Activated naive CD4-positive, alpha-beta T cell treated with anti-CD3 and anti-CD28 coated beads, Interleukin-2, amount 50 U/mL, for 72 hours (primary cell): Measurements from ENCODE around the gene CXCL3. TPM values are rescaled to one million over a fixed set of nuclear protein-coding genes. Genes with fewer than 3 reads are reported as not detected.

Experiments used
- ATAC-seq, 2 donors: fragments of 150-1000 bp; cut with Tn5 transposase; 2 replicates each; pipeline ENCODE4 v1.10.0; 2021; ENCODE audit warnings: mild to moderate bottlenecking in 2 of 2, moderate library complexity in 2 of 2
- DNase-seq, 2 donors: peaks; one replicate each; pipeline ENCODE4 v3.0.0; 2021 to 2022; ENCODE audit warnings: low spot score in 2 of 2
- H3K27ac Mint-ChIP-seq, 2 donors: one replicate each; pipeline ENCODE4 v1.8.0; 2022; ENCODE audit warnings: mild to moderate bottlenecking in 2 of 2, mixed read lengths in 2 of 2
- H3K36me3 Mint-ChIP-seq, 2 donors: one replicate each; pipeline ENCODE4 v1.8.0; 2022; ENCODE audit warnings: mixed read lengths in 2 of 2
- H3K9me3 Mint-ChIP-seq, 2 donors: one replicate each; pipeline ENCODE4 v1.8.0; 2022; ENCODE audit warnings: mixed read lengths in 2 of 2
- total RNA-seq, 2 donors: library from RNA; stranded (reverse); gene quantifications; one replicate each; pipeline ENCODE4 v1.2.3, GENCODE V29; 2022

CXCL3 gene
- total RNA-seq, 2 donors from 2014 or later: not detected

DNA sequence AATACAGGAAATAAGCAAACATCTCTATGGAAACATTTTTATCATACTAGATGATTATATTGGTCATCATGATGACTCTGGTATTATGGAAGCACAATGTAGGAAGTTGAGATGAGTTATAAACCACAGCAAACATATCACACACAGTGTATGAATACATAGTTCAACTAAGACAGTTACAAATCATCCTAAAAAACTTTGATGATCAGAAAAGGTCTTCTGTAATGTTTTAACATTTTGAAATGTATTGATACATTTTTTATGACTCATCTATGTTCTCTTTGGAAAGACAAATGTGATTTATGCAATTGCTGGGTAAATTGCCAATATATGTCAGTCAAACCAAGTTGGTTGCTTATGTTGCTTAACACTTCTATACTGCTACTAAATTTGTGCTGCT lies 4.8 kb downstream of the CXCL3 start:
- ATAC-seq (peak in 1 of 2 donors; percentile 37), DNase-seq (no peak)
- Mint-ChIP-seq H3K27ac (no peak overlapping the region), H3K9me3 (peaks cover 6% of the 10 kb centered on the region in 2 donors), H3K36me3 (peaks cover 0 to 14% of the 10 kb centered on the region in 2 donors)

DNA sequence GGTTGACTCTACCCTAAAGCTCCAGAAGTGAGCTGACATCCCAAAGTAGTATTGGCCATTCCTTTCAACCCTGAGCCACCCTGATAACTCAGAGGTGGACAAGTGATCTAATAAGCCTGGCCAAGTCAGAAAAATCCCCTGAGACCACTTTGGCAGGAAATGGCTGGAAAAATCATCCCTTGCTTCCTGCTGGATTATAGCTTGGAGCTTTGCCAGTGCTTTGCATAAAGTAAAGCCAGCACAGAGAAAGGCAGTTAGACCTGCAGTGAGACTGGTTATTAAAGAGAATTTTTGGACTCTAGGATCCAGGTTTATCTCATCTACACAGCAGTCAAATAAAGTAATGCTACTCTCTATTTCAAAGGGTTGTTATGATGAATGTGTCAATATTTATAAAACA lies 6.4 kb downstream of the CXCL3 start:
- DNase-seq (no peak), ATAC-seq (no peak)
- H3K9me3 Mint-ChIP-seq: peaks cover 9 to 14% of the 10 kb centered on the region in 2 donors
- H3K27ac Mint-ChIP-seq: no peak overlapping the region
- peaks cover 0 to 9% of the 10 kb centered on the region in 2 donors for H3K36me3 Mint-ChIP-seq

DNA sequence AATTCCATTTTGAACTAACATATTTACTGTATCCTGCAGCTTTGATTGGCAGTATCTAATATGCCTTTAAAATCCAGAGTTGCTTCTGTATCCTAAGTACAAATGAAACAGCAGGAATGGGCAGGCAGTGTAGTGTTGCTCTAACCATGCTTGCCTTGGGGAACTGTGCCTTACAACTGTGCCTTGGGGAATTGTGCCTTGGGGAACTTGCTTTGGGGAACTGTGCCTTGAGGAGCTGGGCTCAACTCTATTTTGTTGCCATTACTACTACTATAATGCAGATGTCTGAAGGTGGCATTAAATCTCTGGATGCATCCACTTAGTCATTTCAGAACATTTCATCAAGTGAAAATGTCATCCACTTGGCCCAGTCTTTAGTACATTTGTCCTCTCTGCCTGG lies 6.9 kb downstream of the CXCL3 start:
- no peak for DNase-seq
- peaks cover 9 to 14% of the 10 kb centered on the region in 2 donors for H3K9me3 Mint-ChIP-seq
- H3K36me3 Mint-ChIP-seq: peaks cover 0 to 9% of the 10 kb centered on the region in 2 donors
- no peak for ATAC-seq
- H3K27ac Mint-ChIP-seq: no peak overlapping the region

DNA sequence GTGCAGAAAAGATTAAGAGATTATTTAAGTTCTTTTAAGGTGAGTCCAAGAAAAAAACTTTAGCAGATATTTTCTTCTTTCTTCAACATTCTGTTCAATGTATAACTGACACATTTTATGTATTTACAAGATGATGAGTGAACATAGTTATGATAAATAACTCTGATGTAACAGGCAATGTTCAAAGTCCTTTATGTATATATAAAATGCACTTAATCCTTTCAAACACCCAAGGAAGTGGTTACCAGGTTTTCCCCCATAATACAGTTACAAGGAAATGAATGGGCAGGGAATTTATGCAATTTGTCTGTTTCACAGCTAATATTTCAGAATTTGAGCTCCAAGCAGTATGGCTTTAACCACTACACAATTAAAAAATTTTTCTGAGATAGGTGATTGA lies 8.2 kb downstream of the CXCL3 start:
- Mint-ChIP-seq H3K27ac (no peak overlapping the region), H3K9me3 (peaks cover 9 to 14% of the 10 kb centered on the region in 2 donors), H3K36me3 (peaks cover 0 to 9% of the 10 kb centered on the region in 2 donors)
- DNase-seq: no peak
- no peak for ATAC-seq

DNA sequence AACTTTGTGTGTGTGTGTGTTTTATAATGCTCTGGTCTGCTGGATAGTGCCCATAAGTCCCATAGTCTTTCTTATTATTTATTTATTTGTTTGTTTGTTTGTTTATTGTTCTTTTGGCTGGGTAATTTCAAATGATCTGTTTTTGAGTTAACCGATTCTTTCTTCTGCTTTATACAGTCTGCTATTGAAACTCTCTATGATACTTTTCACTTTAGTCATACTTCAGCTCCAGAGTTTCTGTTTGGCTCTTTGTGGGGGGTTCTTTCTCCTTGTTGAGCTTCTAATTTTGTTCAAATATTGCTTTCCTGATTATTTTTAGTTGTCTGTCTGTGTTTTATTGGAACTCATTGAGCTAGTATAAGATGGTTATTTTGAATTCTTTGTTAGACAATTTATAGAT lies 10.0 kb downstream of the CXCL3 start:
- no peak overlapping the region for H3K27ac Mint-ChIP-seq
- no peak for ATAC-seq

DNA sequence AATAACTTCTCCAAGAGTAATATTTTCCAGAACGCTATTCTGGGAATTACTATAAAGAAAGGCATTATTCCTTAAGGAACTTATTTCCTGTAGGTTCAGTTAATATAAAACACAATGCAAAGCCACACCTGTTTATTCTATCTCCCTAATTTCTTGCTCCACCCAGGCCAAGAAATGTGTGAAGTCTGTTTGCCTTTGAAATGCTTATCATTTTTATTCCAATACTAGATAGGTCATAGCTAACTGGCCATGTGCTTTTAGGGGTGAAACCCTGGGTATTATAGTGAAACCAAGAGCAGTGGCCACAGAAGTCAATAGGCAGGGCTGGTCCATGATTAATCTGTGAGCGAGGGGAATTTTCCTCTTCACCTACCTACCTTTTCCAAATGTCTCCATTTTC lies 14.8 kb downstream of the CXCL3 start:
- H3K27ac Mint-ChIP-seq: no peak overlapping the region
- ATAC-seq (no peak), DNase-seq (no peak)
- H3K9me3 Mint-ChIP-seq: peaks cover 2 to 8% of the 10 kb centered on the region in 2 donors
- H3K36me3 Mint-ChIP-seq: peaks cover 0 to 2% of the 10 kb centered on the region in 2 donors

More for the DNA sequence above, 10.0 kb downstream of the CXCL3 start:
- Mint-ChIP-seq H3K36me3 (peaks cover 0 to 9% of the 10 kb centered on the region in 2 donors), H3K9me3 (peaks cover 9 to 14% of the 10 kb centered on the region in 2 donors)
- DNase-seq: no peak

DNA sequence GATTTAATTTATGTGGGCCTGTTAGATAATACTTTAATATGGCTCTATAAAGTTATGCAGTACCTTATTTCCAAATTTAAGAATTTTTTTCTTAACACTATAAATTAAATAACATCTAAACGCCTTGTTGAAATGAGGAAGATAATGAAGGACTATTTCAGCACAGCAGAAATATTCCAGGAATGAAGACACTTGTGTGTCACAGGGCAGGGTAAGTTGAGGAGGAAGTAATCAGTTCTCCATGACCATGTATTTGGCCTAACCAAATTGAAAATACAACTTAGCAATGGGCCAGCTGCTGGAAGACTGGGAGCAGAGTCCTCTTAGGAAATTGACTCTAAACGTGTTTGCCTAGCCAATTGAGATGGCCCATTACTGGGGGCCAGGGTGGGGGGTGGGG lies 16.9 kb downstream of the CXCL3 start:
- no peak for ATAC-seq
- no peaks in the 10 kb centered on the region for H3K9me3 Mint-ChIP-seq
- H3K36me3 Mint-ChIP-seq: no peaks in the 10 kb centered on the region
- H3K27ac Mint-ChIP-seq: no peak overlapping the region
- DNase-seq: no peak

GRCh38 chr4:74018771-74019170 lies 19.7 kb downstream of the CXCL3 start:
- DNase-seq (no peak), ATAC-seq (peak; percentile 60 to 67)
- Mint-ChIP-seq H3K27ac (no peak overlapping the region), H3K9me3 (peaks cover 3 to 6% of the 10 kb centered on the region in 2 donors), H3K36me3 (no peaks in the 10 kb centered on the region)

DNA sequence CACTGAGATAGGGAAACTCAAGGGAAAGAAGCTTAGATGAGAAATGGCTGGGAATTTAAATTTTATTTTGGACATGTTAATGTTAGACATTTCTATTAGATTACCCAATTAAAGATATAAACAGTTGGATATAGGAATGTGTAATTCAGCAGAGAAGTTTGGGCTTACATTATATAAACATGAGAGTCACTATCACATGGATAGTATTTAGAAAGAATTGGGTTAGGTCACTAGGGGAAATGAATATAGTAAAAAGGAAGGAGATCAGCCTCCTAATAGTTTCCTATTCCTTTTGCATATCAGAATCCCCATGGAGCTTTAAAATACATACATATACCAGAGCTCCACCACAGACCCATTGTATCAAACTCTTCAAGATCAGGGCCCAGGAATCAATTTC lies 20.4 kb downstream of the CXCL3 start:
- Mint-ChIP-seq H3K9me3 (peaks cover 3 to 6% of the 10 kb centered on the region in 2 donors), H3K36me3 (no peaks in the 10 kb centered on the region), H3K27ac (no peak overlapping the region)
- ATAC-seq (no peak), DNase-seq (no peak)

- peak; percentile 29 to 68 for ATAC-seq
- Mint-ChIP-seq H3K36me3 (no peaks in the 10 kb centered on the region), H3K9me3 (peaks cover 3 to 6% of the 10 kb centered on the region in 2 donors)
Measured at GRCh38 chr4:74016068-74016467, 22.4 kb downstream of the CXCL3 start.

DNA sequence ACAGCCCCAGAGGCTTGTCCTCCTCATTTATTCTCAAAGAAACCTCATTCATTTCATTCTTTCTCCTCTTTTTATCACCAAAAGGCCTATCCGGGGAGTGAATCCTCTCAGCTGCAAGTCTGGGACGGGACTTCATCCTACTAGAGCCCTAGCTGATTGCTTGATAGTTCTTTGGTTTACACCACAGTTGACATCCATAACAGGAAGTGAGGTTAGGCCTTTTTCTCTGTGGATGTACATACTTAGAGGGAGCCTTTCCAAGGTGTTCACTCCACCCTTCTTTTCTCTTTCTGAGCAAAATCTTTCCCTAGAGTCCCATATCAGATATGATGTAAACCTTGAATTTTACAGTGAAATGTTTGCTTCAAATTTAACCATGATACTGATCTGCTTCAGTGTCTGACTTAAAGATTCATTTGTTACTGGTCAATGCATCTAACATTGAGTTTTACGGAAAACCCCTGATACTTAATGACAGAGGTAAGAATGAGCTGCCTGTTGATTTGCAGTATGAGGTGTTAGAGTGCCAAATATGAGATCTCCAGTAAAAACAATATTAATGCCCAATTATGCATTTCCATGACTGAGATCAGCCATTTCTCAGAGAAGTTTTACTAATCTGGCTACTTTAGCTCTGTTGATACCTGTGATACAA lies 23.2 kb downstream of the CXCL3 start:
- DNase-seq (no peak), ATAC-seq (no peak)
- peaks cover 6 to 8% of the 10 kb centered on the region in 2 donors for H3K9me3 Mint-ChIP-seq
- no peak overlapping the region for H3K27ac Mint-ChIP-seq
- no peaks in the 10 kb centered on the region for H3K36me3 Mint-ChIP-seq

More at GRCh38 chr4:74016068-74016467, 22.4 kb downstream of the CXCL3 start:
- H3K27ac Mint-ChIP-seq: no peak overlapping the region
- DNase-seq: no peak

- no peak overlapping the region for H3K27ac Mint-ChIP-seq
- no peaks in the 10 kb centered on the region for H3K36me3 Mint-ChIP-seq
- H3K9me3 Mint-ChIP-seq: peaks cover 6 to 8% of the 10 kb centered on the region in 2 donors
- DNase-seq: no peak
- no peak for ATAC-seq
Measured at GRCh38 chr4:74014332-74014731, 24.2 kb downstream of the CXCL3 start.

- DNase-seq: no peak
- Mint-ChIP-seq H3K27ac (no peak overlapping the region), H3K36me3 (no peaks in the 10 kb centered on the region), H3K9me3 (peaks cover 6 to 8% of the 10 kb centered on the region in 2 donors)
- no peak for ATAC-seq
Measured at GRCh38 chr4:74013264-74013663, 25.2 kb downstream of the CXCL3 start.

DNA sequence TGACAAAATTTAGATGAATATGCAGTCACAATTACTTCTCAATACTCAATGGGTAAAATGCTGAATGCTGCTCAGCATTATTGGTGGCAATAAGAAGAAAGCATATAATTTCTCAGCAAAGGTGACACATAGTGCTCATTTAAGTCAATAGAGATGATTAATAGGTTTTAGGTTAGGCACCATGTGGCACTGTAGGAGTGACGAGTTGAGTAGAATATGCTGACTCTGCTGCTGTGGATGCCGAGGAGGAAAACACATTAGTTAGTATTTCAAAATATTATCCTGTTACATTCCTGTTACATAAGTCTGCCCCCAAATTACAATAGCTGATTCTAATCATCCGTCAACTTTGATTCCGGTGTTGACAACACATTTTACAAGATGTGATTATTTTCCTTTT lies 26.4 kb downstream of the CXCL3 start:
- no peaks in the 10 kb centered on the region for H3K36me3 Mint-ChIP-seq
- ATAC-seq (no peak), DNase-seq (no peak)
- no peak overlapping the region for H3K27ac Mint-ChIP-seq
- peaks cover 6 to 8% of the 10 kb centered on the region in 2 donors for H3K9me3 Mint-ChIP-seq

DNA sequence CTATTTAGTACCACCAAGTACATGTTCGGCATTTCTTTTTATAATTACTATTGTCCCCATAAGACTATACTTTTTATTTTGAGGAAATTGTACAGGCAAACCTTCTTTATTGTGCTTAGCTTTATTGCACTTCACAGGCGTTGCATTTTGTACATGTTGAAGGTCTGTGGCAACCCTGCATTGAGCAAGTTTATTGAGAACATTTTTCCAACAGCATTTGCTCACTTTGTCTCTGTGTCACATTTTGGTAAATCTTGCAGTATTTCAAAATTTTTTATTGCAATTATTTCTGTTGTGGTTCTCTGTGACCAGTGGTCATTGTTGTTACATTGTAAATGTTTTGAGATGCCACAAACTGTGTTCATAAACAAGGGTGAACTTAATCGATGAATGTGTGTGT lies 29.2 kb downstream of the CXCL3 start:
- no peaks in the 10 kb centered on the region for H3K36me3 Mint-ChIP-seq
- ATAC-seq (no peak), DNase-seq (no peak)
- no peak overlapping the region for H3K27ac Mint-ChIP-seq
- H3K9me3 Mint-ChIP-seq: peaks cover 0 to 5% of the 10 kb centered on the region in 2 donors

DNA sequence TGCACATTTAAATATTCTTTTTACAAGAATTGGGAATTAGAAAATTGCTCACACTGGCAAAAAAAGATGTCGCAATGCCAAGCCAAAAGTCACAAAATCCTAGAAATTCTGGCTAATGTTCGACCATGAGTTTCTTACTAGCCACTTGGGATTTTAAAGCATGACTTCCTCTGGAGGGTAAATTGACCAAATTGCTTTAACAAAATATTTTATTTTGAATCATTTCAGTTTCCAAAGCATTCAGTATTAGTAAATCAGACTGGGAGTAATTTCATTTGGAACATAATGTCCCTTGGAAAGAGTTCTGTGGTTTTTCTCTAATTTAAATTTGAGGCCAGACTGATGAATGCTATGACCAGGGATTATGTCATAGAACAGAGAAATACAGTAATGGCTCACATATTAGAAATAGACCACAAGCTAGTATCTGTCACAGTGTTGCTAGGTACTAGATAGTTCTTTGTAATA lies 32.4 kb downstream of the CXCL3 start:
- Mint-ChIP-seq H3K36me3 (no peaks in the 10 kb centered on the region), H3K27ac (no peak overlapping the region), H3K9me3 (peaks cover 0 to 5% of the 10 kb centered on the region in 2 donors)
- ATAC-seq: no peak
- DNase-seq: no peak

DNA sequence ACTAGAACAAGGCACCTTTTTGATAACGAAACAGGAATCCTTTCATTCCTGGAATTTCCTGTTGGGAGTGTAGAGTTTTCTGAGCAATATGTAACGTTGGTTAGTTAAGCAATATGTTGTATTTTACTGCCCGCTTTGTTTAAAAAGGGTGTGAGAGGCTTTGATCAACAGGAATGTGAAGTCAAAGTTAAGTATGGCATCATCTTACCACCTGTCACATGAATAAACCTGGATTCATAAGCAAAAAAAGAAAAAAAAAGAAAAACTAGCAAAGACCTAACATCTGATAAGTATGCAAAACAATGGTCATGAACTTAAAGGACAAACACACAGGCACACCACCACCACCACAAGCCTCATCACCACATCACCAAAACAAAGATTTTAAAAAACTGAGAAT lies 33.0 kb downstream of the CXCL3 start:
- peaks cover 0 to 3% of the 10 kb centered on the region in 2 donors for H3K9me3 Mint-ChIP-seq
- H3K36me3 Mint-ChIP-seq: no peaks in the 10 kb centered on the region
- DNase-seq: no peak
- no peak for ATAC-seq
- H3K27ac Mint-ChIP-seq: no peak overlapping the region

DNA sequence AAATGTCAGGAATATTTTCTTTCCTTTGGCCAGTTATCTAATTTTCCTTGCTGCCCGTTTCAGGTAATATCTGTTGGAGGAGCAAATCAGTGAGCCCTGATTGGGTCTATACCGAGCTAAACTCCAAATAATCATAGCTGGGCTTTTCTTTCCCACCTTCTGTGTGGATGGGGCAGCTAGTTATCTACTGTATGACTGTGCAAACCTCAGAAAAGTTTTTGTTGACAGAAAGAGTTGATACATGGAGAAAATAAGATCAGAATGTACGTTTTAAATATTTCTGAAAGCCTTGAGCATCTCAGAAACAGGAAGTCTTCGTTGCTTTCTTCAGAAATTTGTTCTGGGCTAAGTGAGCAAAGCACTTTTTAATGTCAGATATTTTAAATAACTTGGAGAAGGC lies 33.8 kb downstream of the CXCL3 start:
- Mint-ChIP-seq H3K27ac (no peak overlapping the region), H3K36me3 (no peaks in the 10 kb centered on the region), H3K9me3 (peaks cover 0 to 3% of the 10 kb centered on the region in 2 donors)

More for the DNA sequence above, 33.8 kb downstream of the CXCL3 start:
- ATAC-seq (no peak), DNase-seq (no peak)
